Mammary epithelial cell (primary cell): ENCODE measurements around the gene MYH3.

Experiments
- EZH2 ChIP-seq: IDR thresholded peaks from 2 replicates; pipeline ENCODE4 v1.6.1; 2012; ENCODE audit warnings: low read length, inconsistent platforms, borderline replicate concordance
- TF ChIP-seq, protein P1 (sequence below), 2 donors: IDR thresholded peaks in 1 of 2; conservative IDR thresholded peaks in 1 of 2; 2 replicates each; pipeline ENCODE4 v1.5.1; 2011 to 2012; ENCODE audit warnings: inconsistent platforms in 2 of 2, low read length in 2 of 2, mild to moderate bottlenecking in 2 of 2, control low read depth in 1 of 2, low read depth in 1 of 2; ENCODE audit not compliant: insufficient read depth in 1 of 2; ENCODE audit errors: extremely low read depth in 1 of 2

DNA sequence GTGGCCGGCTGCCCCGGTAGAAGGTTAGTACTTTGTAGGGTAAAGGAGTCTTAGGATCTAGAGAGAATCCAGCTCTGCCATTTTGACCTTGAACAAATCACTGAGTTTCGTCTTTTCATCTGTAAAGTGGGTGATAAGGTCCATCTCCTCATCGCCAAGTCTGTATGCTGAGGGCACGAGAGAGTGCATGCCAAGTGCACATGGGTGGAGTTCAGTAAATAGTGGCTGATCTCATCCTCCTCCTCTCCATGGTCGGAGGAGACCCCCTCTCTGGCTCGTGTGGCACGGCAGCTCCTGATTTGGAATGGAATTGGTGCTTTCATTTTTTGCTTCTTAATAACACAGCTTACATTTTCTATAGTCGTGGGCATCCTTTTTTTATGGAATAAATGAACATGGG lies 30.7 kb downstream of the MYH3 start:
- TF ChIP-seq EZH2, result no peak
- TF ChIP-seq, protein P1, sequence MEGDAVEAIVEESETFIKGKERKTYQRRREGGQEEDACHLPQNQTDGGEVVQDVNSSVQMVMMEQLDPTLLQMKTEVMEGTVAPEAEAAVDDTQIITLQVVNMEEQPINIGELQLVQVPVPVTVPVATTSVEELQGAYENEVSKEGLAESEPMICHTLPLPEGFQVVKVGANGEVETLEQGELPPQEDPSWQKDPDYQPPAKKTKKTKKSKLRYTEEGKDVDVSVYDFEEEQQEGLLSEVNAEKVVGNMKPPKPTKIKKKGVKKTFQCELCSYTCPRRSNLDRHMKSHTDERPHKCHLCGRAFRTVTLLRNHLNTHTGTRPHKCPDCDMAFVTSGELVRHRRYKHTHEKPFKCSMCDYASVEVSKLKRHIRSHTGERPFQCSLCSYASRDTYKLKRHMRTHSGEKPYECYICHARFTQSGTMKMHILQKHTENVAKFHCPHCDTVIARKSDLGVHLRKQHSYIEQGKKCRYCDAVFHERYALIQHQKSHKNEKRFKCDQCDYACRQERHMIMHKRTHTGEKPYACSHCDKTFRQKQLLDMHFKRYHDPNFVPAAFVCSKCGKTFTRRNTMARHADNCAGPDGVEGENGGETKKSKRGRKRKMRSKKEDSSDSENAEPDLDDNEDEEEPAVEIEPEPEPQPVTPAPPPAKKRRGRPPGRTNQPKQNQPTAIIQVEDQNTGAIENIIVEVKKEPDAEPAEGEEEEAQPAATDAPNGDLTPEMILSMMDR (conservative IDR thresholded peaks at IDR 0.05 in 1 of 2, IDR thresholded peaks at IDR 0.05 in 1 of 2; ENCODE audit: extremely low read depth in 1 of 2, insufficient read depth in 1 of 2, low read depth in 1 of 2, low read length in 2 of 2), result no peak
